Measurements from ENCODE around the gene RRM1. TPM values are rescaled to one million over a fixed set of nuclear protein-coding genes. Genes with fewer than 3 reads are reported as not detected.

The RRM1 gene
- total RNA-seq, 3 donors from 2014 or later (not counting 1 experiment from before 2014, with no cell fraction given) = 17.0 to 37.6 (median 24.4) TPM

DNA sequence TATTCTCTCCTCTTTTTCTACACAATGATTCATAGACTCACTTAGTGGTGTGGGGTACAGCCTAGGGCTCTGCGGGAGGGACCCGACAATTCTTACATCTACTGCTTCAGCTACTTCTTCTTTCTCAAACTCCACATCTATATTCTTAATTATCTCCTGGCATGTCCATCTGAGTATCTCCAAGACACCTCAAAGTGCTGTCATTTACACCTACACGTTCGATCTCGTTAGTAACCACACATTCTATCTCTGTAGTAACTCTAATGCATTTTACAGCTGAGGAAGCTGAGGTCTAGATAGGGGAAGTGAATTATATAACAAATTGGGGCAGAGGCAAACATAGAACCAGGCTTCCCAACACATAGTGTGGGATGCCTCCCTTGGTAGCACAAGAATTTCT, 27.7 kb upstream of the RRM1 start:
- peak overlapping the region; percentile 13 to 72 for H3K27ac Mint-ChIP-seq
- H3K9me3 ChIP-seq (ENCODE audit: control insufficient read depth, insufficient read depth, low read length) = no peaks in the 10 kb centered on the region
- 63% methylated on average over 2 of the region's 5 CpGs for WGBS (ENCODE audit: insufficient coverage)
- TF ChIP-seq, protein P1, sequence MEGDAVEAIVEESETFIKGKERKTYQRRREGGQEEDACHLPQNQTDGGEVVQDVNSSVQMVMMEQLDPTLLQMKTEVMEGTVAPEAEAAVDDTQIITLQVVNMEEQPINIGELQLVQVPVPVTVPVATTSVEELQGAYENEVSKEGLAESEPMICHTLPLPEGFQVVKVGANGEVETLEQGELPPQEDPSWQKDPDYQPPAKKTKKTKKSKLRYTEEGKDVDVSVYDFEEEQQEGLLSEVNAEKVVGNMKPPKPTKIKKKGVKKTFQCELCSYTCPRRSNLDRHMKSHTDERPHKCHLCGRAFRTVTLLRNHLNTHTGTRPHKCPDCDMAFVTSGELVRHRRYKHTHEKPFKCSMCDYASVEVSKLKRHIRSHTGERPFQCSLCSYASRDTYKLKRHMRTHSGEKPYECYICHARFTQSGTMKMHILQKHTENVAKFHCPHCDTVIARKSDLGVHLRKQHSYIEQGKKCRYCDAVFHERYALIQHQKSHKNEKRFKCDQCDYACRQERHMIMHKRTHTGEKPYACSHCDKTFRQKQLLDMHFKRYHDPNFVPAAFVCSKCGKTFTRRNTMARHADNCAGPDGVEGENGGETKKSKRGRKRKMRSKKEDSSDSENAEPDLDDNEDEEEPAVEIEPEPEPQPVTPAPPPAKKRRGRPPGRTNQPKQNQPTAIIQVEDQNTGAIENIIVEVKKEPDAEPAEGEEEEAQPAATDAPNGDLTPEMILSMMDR (IDR thresholded peaks at IDR 0.05) = no peak
- DNase-seq (no peak), ATAC-seq (peak; percentile 62 to 71 (median 64))
- H3K4me3 ChIP-seq (ENCODE audit: low read length) = no peak overlapping the region
- no peaks in the 10 kb centered on the region for H3K27me3 ChIP-seq (ENCODE audit: control insufficient read depth, insufficient read depth, low read length)
- peaks cover 67 to 68% of the 10 kb centered on the region in 2 donors for H3K4me1 Mint-ChIP-seq
- intact Hi-C loops (cut with micrococcal nuclease) = no loop called here
- H3K36me3 Mint-ChIP-seq = no peaks in the 10 kb centered on the region
- H3K9me3 Mint-ChIP-seq = no peaks in the 10 kb centered on the region
- H3K27me3 Mint-ChIP-seq (ENCODE audit: low read depth in 2 of 2) = no peaks in the 10 kb centered on the region
- H3K27ac ChIP-seq (ENCODE audit: low read length) = peak overlapping the region; percentile 6
- H3K36me3 ChIP-seq (ENCODE audit: control insufficient read depth, insufficient read depth, low read length) = peaks cover 9% of the 10 kb centered on the region
- H3K4me1 ChIP-seq (ENCODE audit: control insufficient read depth, insufficient read depth, low read length) = peaks cover 17% of the 10 kb centered on the region
- no peak overlapping the region for H3K4me3 Mint-ChIP-seq

DNA sequence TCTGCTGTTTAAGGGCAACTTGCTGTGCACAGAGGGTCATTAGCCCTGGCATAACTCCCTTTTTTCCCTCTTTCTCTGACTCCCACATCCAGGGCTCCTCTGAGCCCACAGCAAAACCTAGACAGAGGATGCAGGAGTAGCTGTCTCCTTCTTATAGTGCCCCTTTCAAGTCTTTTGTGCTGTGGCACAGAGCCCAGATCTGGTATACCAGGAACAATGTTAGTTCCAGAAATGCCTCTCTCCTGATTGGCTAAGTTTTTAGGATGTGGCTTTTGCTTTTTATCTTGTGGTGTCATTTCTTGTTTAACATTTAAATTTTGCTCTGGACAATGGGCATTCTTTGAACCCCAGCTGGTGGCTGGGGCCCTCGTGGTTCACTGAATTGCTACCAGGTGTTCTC, 25.6 kb upstream of the RRM1 start:
- Histone ChIP-seq H3K36me3 (ENCODE audit: control insufficient read depth, insufficient read depth, low read length) (peaks cover 23% of the 10 kb centered on the region), H3K27ac (ENCODE audit: low read length) (no peak overlapping the region), H3K9me3 (ENCODE audit: control insufficient read depth, insufficient read depth, low read length) (no peaks in the 10 kb centered on the region), H3K4me1 (ENCODE audit: control insufficient read depth, insufficient read depth, low read length) (peaks cover 17% of the 10 kb centered on the region), H3K4me3 (ENCODE audit: low read length) (no peak overlapping the region), H3K27me3 (ENCODE audit: control insufficient read depth, insufficient read depth, low read length) (no peaks in the 10 kb centered on the region)
- TF ChIP-seq, protein P1 (IDR thresholded peaks at IDR 0.05) = no peak
- H3K9me3 Mint-ChIP-seq = no peaks in the 10 kb centered on the region
- WGBS (ENCODE audit: insufficient coverage) = 33% methylated on average over 1 of the region's 1 CpG
- peaks cover 77 to 80% of the 10 kb centered on the region in 2 donors for H3K4me1 Mint-ChIP-seq
- H3K36me3 Mint-ChIP-seq = no peaks in the 10 kb centered on the region
- ATAC-seq (no peak), DNase-seq (peak in 1 of 2 donors; percentile 25)
- intact Hi-C loops (cut with micrococcal nuclease) = no loop called here
- no peaks in the 10 kb centered on the region for H3K27me3 Mint-ChIP-seq (ENCODE audit: low read depth in 2 of 2)
- no peak overlapping the region for H3K4me3 Mint-ChIP-seq
- H3K27ac Mint-ChIP-seq = peak overlapping the region; percentile 72 to 75

DNA sequence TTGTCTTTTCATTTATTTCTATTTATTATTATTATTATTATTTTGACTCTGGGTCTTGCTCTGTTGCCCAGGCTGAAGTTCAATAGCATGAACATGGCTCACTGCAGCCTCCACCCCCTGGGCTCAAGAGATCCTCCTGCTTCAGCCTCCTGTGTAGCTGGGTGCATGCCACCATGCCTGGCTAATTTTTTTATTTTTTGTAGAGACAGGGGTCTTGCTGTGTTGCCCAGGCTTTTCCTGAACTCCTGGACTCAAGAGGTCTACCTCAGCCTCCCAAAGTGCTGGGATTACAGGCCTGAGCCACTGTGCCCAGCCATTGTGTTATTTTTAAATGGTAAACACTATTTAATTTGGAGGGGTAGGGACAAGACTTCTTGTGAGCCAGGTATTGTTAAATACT, 23.3 kb upstream of the RRM1 start:
- no peaks in the 10 kb centered on the region for H3K9me3 Mint-ChIP-seq
- H3K4me1 ChIP-seq (ENCODE audit: control insufficient read depth, insufficient read depth, low read length) = peaks cover 12% of the 10 kb centered on the region
- H3K36me3 ChIP-seq (ENCODE audit: control insufficient read depth, insufficient read depth, low read length) = peaks cover 33% of the 10 kb centered on the region
- DNase-seq = no peak
- ATAC-seq = no peak
- no peaks in the 10 kb centered on the region for H3K36me3 Mint-ChIP-seq
- no peaks in the 10 kb centered on the region for H3K27me3 ChIP-seq (ENCODE audit: control insufficient read depth, insufficient read depth, low read length)
- TF ChIP-seq, protein P1 (IDR thresholded peaks at IDR 0.05) = no peak
- peaks cover 54 to 57% of the 10 kb centered on the region in 2 donors for H3K4me1 Mint-ChIP-seq
- H3K9me3 ChIP-seq (ENCODE audit: control insufficient read depth, insufficient read depth, low read length) = no peaks in the 10 kb centered on the region
- H3K27ac Mint-ChIP-seq = peak overlapping the region; percentile 72 to 79
- H3K27ac ChIP-seq (ENCODE audit: low read length) = no peak overlapping the region
- H3K27me3 Mint-ChIP-seq (ENCODE audit: low read depth in 2 of 2) = no peaks in the 10 kb centered on the region
- no peak overlapping the region for H3K4me3 Mint-ChIP-seq
- intact Hi-C loops (cut with micrococcal nuclease) = loop anchor here (5.0 kb wide), 1 partner anchor 124 kb away; no protein-coding TSS in a partner anchor
- H3K4me3 ChIP-seq (ENCODE audit: low read length) = no peak overlapping the region

DNA sequence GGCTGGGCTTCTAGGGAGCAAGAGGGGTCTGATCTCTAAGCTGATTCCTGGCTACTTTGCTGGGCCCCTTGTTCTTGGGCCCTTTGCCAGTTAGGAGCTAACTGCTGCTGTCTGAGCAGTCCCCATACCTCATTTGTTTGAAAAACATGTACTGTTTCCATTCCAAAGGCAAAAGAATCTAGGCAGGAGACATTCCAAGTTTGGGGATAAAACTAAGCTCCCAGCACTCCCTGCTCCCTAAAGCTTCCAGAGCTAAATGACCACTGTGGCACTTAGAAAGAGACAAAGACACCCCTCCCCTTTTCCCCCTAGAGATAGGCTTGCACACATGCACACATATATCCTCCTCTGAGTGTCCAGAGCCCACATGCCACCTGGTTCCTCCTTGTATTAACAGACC, 22.7 kb upstream of the RRM1 start:
- H3K36me3 Mint-ChIP-seq = no peaks in the 10 kb centered on the region
- peaks cover 51% of the 10 kb centered on the region in 2 donors for H3K4me1 Mint-ChIP-seq

More for the DNA sequence above, 22.7 kb upstream of the RRM1 start:
- Mint-ChIP-seq H3K9me3 (no peaks in the 10 kb centered on the region), H3K4me3 (no peak overlapping the region), H3K27me3 (ENCODE audit: low read depth in 2 of 2) (no peaks in the 10 kb centered on the region), H3K27ac (peak overlapping the region; percentile 47 to 64)
- Histone ChIP-seq H3K27me3 (ENCODE audit: control insufficient read depth, insufficient read depth, low read length) (no peaks in the 10 kb centered on the region), H3K36me3 (ENCODE audit: control insufficient read depth, insufficient read depth, low read length) (peaks cover 33% of the 10 kb centered on the region), H3K4me3 (ENCODE audit: low read length) (no peak overlapping the region), H3K27ac (ENCODE audit: low read length) (no peak overlapping the region), H3K4me1 (ENCODE audit: control insufficient read depth, insufficient read depth, low read length) (peaks cover 6% of the 10 kb centered on the region), H3K9me3 (ENCODE audit: control insufficient read depth, insufficient read depth, low read length) (no peaks in the 10 kb centered on the region)
- DNase-seq (no peak), ATAC-seq (no peak)
- intact Hi-C loops (cut with micrococcal nuclease) = loop anchor here (1.0 to 5.0 kb wide), 4 partner anchors 125 to 248 kb away; no protein-coding TSS in a partner anchor
- TF ChIP-seq, protein P1 (IDR thresholded peaks at IDR 0.05) = no peak
